GM10266 (cell line): ENCODE measurements around the gene SMURF1.

Experiments
- DNase-seq: peaks from one replicate; pipeline ENCODE4 v3.0.0; 2012; ENCODE audit errors: extremely low spot score
- TF ChIP-seq, protein P1 (sequence below): IDR thresholded peaks from 2 replicates; pipeline ENCODE4 v1.5.1; 2012; ENCODE audit warnings: mild to moderate bottlenecking, low read depth; ENCODE audit not compliant: control insufficient read depth, insufficient read depth; ENCODE audit errors: missing control alignments

Gene SMURF1

GRCh38 chr7:99143853-99144672, at the start of gene SMURF1:
Gene SMURF1, minus strand, starts transcription at chr7:99144108. Its CDS starts 328 bp downstream, at chr7:99143780.
- peak; percentile 87 for DNase-seq
- TF ChIP-seq, protein P1, sequence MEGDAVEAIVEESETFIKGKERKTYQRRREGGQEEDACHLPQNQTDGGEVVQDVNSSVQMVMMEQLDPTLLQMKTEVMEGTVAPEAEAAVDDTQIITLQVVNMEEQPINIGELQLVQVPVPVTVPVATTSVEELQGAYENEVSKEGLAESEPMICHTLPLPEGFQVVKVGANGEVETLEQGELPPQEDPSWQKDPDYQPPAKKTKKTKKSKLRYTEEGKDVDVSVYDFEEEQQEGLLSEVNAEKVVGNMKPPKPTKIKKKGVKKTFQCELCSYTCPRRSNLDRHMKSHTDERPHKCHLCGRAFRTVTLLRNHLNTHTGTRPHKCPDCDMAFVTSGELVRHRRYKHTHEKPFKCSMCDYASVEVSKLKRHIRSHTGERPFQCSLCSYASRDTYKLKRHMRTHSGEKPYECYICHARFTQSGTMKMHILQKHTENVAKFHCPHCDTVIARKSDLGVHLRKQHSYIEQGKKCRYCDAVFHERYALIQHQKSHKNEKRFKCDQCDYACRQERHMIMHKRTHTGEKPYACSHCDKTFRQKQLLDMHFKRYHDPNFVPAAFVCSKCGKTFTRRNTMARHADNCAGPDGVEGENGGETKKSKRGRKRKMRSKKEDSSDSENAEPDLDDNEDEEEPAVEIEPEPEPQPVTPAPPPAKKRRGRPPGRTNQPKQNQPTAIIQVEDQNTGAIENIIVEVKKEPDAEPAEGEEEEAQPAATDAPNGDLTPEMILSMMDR, result no peak

- TF ChIP-seq, protein P1, result no peak
- DNase-seq, result no peak
These were observed 48.1 kb upstream of the SMURF1 start for GRCh38 chr7:99191869-99192596.

GRCh38 chr7:99190359-99191009, 46.6 kb upstream of the SMURF1 start:
- TF ChIP-seq, protein P1, result no peak
- no peak for DNase-seq

GRCh38 chr7:99189222-99189621, 45.3 kb upstream of the SMURF1 start:
- DNase-seq, result no peak
- TF ChIP-seq, protein P1, result no peak

- TF ChIP-seq, protein P1, result no peak
- DNase-seq, result no peak
These were observed 44.3 kb upstream of the SMURF1 start for GRCh38 chr7:99188221-99188620.

- TF ChIP-seq, protein P1, result no peak
- no peak for DNase-seq
These were observed 40.8 kb upstream of the SMURF1 start for GRCh38 chr7:99184532-99185218.
